GM21717 (cell line): ENCODE data around the gene PPP1R3D.
"Not testable (repeated sequence)": the region's sequence is repeated elsewhere in the genome, so short reads cannot be mapped to it uniquely, and the experiment has no call there.

Experiments used
- ATAC-seq: cut with Tn5 transposase; IDR thresholded peaks from one replicate; pipeline ENCODE4 v1.9.1; 2021; ENCODE audit warnings: mild to moderate bottlenecking, moderate library complexity; ENCODE audit not compliant: unreplicated experiment

Gene PPP1R3D

DNA sequence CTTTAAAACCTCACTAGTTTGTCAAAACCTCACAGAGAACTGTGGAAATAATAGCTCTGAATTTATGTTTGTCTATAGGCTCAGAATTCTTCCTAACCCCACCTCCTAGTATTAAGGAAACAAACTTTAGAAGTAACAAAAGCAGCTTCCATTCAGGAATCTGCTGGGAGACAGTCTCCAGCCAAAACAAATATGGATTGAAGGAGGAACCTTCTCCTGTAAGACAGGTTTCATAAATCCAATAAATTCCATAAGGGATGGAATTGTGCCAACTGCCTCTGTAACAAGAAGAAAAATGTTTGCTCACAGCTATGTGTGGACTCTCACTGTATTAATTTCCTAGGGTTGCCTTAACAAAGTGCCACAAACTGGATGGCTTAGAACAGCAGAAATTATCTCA, 14.2 kb downstream of the PPP1R3D start:
- ATAC-seq, result no peak

DNA sequence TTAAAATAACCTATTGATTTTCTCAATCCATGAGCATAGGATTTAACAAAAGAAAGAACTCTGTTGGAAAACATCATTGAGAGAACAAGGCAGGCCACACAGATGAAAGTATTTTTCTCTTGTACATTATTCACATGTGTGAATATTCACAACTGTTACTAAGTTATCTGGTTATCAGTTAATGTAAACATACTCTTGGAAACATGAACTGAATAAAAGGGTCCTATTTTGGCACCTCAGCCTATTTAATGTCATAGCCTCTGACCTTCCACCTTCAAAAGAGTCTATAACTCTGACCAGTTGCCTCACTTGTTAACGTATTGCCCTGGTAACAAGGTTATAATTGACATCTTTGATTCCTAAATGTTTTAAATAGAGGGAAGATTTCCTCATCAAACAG, 14.7 kb downstream of the PPP1R3D start:
- ATAC-seq, result no peak

DNA sequence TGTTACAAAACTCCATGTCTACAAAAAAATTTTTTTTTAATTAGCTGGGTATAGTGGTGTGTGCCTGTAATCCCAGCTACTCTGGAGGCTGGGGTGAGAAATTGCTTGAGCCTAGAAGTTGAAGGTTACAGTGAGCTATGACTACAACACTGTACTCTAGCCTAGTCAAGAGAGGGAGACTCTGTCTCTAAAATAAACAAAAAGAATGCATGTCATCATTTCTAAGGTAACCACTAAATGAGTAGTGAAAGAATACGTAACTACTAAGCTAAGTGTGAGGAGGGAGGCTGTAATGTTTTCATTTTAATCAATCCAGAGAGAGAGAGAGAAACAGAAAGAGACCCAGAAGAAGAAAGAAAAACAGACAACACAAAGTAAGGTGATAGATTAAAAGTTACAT, 16.6 kb downstream of the PPP1R3D start:
- ATAC-seq, result no peak

DNA sequence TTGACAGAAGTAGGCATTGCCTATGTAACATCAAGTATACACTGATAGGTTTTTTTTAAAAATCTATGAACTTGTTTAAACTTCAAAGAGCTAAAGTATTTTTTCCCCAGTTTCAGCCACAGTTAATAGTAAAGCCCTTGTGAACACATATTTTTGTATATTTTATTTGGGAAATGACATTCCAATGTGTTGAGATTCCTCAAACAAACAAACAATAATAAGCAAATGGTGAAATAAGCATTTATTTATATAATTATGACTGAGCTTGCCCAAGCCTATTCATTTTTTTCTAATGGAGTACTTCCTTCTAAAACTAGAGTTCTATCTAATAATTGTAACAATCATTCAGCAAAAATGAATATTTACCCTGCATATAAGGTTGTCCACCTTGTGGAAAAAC, 19.2 kb downstream of the PPP1R3D start:
- ATAC-seq, result no peak

DNA sequence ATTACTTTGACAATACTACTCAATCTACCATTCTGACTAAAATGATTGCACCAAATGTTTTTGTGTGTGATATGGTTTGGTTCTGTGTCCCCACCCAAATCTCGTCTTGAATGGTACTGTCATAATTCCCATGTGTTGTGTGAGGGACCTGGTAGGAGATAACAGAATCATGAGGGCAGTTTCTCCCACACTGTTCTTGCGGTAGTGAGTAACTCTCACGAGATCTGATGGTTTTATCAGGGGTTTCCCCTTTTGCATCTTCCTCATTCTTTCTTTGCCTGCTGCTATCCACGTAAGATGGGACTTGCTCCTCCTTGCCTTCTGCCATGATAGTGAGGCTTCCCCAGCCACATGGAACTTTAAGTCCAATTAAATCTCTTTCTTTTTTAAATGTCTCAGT, 27.5 kb downstream of the PPP1R3D start:
- no peak for ATAC-seq

DNA sequence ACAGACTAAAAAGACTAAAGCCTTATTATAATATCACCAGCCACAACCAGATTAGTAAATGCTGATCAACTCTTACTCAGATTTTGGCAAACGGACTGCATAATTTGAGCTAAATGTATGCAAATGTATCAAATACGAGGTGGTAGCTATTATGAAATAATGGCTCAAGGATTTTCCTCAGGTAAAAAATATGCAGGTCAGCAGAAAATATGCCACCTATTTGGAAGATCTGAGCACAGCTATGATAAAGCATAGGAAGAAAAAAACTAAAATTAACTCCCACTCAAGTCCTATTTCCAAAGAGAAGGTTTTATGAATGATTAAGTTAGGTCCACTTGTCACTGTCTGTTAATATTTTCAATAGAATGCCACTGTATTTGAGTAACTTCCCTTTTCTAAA, 29.1 kb downstream of the PPP1R3D start:
- ATAC-seq, result no peak

DNA sequence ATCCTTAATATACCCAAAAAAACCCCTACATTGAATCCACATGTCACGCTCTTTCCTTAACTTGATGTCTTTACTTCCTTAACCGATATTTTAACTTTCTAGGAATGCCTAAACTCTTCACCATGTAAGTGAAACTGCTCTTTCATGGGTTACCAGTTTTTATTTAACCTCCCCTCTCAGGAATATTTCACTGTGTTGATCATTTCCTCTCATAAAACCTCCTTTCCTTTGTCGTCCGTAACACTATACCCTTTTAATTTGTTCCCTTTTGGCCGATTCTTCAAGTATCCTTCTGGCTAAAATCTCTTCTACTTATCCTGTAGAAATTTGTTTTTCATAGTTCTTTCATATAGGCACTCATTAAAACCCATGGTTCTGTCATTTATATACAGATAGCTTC, 31.2 kb downstream of the PPP1R3D start:
- ATAC-seq, result no peak

DNA sequence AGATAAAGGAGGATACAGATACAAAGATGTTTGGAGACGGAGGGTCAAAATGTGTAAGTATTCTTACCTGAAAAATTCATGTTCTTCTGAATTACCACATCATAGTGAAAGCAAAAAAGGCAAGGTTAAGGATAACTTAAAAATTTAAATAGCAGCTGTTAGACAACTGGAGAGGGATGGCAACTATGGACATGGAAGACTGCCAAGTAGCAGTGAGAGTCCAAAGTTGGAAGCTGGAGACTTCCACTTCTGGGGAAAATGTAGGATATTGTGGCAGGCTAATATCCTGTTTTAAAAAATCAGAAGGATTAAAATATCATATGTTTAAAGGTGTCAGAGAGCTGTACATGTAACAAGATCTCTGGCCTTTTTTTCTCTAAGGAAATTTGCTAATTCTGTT, 36.5 kb downstream of the PPP1R3D start:
- no peak for ATAC-seq

DNA sequence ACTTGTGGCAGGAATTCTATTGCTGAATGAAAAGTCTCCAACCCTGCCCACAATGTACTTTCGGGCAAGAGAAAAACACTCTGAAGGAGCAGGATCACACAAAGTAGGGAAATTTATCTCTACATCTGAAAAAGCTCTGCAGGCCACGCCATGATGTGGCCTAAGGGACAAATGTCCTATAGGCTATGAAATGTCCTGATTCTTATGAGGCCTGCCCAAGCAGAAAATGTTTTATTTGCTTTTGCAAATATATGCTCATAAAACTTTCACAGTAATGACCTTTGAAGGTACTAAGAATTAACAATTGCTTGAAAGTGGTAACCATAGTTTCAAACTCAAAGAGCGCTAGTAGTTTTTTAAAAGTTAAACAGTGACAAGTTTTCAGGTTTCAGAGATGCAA, 37.6 kb downstream of the PPP1R3D start:
- no peak for ATAC-seq

DNA sequence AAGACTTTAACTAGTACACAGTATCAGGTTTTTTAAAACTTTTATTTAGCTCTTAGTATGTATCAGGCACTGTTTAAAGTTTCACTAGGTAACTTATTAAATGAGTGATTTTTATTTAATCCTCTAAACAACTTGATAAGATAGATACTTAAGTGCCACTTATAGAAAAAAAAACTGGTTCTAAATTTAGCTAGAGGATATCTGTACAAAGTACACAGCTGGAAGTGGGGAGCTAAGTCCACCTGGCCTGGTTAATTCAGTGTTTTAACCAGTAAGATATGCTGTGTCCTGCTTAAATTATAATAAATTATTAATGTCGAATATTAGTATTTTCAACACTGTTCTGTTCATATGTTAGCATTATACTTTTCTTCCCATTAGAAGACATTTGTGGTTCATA, 44.2 kb downstream of the PPP1R3D start:
- no peak for ATAC-seq

DNA sequence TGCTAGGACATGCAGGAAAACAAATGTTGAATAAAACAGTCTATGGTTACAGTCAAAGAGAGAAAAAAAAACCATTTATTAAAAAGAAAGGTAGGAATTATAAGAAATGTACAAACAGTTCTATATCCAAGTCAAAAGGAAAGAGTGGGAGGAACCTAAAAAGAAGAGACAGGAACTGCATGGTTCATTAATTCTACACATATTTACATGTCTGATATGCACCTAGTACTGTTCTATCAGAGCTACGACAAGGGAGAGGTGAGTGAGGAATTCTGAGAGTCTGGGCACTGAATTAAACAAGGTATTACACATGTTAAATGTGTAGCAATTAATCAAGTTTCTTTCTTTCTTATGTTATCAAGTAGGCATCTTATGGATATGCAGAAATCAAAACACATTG, 48.5 kb downstream of the PPP1R3D start:
- ATAC-seq, result no peak

DNA sequence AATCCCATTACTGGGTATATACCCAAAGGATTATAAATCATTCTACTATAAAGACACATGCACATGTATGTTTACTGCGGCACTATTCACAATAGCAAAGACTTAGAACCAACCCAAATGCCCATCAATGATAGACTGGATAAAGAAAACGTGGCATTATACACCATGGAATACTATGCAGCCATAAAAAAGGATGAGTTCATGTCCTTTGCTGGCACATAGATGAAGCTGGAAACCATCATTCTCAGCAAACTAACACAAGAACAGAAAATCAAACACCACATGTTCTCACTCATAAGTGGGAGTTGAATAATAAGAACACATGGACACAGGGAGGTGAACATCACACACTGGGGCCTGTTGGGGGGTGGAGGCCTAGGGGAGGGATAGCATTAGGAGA, 50.1 kb downstream of the PPP1R3D start:
- not testable (repeated sequence) for ATAC-seq

DNA sequence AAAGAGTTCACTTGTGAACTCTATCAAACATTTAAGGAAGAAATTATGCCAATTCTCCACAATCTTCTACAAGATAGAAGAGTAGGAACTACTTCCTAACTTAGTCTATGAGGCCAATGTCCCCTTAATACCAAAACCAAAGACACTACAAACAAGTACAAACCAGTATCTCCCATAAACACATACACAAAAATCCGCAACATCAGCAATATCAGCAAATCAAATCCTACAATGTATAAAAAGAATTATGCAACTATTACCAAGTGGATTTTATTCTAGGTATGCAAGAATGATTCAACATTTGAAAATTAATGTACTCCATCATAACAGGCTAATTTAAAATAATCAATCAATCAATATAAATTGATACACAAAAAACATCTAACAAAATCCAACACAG, 52.1 kb downstream of the PPP1R3D start:
- no peak for ATAC-seq
